Endothelial cell of umbilical vein (primary cell): ENCODE measurements around the gene KY. TPM values are rescaled to one million over a fixed set of nuclear protein-coding genes. Genes with fewer than 3 reads are reported as not detected.

Experiments used
- BruUV-seq: library from RNA; stranded (reverse); fragments of 400-500 nt; replicated peaks from 2 replicates; lab custom pipeline; 2021; lab: Mats Ljungman, UMichigan
- CTCF ChIA-PET: fragments of 300-600, 350-600 bp; sonication (Branson Sonifier 250); formaldehyde crosslinking; loops from one replicate; lab custom pipeline; 2021; ENCODE audit warnings: antibody characterized with exemption, inconsistent platforms; lab: Charles Lee
- POLR2A ChIA-PET: fragments of 300-600, 350-600 bp; sonication (Branson Sonifier 250); formaldehyde crosslinking; loops from one replicate; lab custom pipeline; 2021; ENCODE audit warnings: antibody characterized with exemption, inconsistent platforms; lab: Charles Lee
- DNase-seq: peaks from one replicate; pipeline ENCODE4 v3.0.0-alpha.2; 2011; ENCODE audit warnings: low read depth, low spot score
- FAIRE-seq: peaks from 2 replicates; lab custom pipeline; 2011; peaks lifted over from hg19 to GRCh38; lab: Jason Lieb, UNC
- H2AFZ ChIP-seq: 2 replicates; pipeline ENCODE4 v1.6.0; 2012; ENCODE audit warnings: low read depth, low read length, control low read depth, inconsistent platforms
- H3K27ac ChIP-seq: 2 replicates; pipeline ENCODE4 v1.5.1; 2011; ENCODE audit warnings: low read depth, mild to moderate bottlenecking, control low read depth, low read length, moderate library complexity; ENCODE audit not compliant: insufficient read depth
- H3K27me3 ChIP-seq, 2 experiments: 2 replicates each; pipeline versions ENCODE4 v1.6.0 to v1.6.1; 2011; ENCODE audit warnings: low read length in 2 of 2, mixed read lengths in 1 of 2; ENCODE audit not compliant: control insufficient read depth in 2 of 2, insufficient read depth in 2 of 2
- H3K36me3 ChIP-seq, 2 experiments: 2 replicates in 1 of 2; 3 replicates in 1 of 2; pipeline ENCODE4 v1.5.1; 2011; ENCODE audit warnings: low read length in 2 of 2, mild to moderate bottlenecking in 1 of 2, moderate library complexity in 1 of 2; ENCODE audit not compliant: control insufficient read depth in 2 of 2, insufficient read depth in 2 of 2; ENCODE audit errors: extremely low read depth in 1 of 2
- H3K4me1 ChIP-seq: 3 replicates; pipeline ENCODE4 v1.5.1; 2011; ENCODE audit warnings: mild to moderate bottlenecking, low read length; ENCODE audit not compliant: control insufficient read depth, insufficient read depth; ENCODE audit errors: extremely low read depth
- H3K4me2 ChIP-seq: 2 replicates; pipeline ENCODE4 v1.6.1; 2011; ENCODE audit warnings: low read length, control low read depth, mixed read lengths; ENCODE audit not compliant: insufficient read depth
- H3K4me3 ChIP-seq, 3 experiments: fragments of 200-600 bp in 1 of 3; sonication (generic), shearing (Covaris generic) in 1 of 3; replicated peaks in 1 of 3; 2 replicates each; pipeline ENCODE4 v1.5.1; 2011 to 2016; ENCODE audit warnings: control low read depth in 3 of 3, low read length in 3 of 3, mild to moderate bottlenecking in 2 of 3, inconsistent platforms in 1 of 3, low read depth in 1 of 3, moderate library complexity in 1 of 3; ENCODE audit not compliant: insufficient read depth in 1 of 3
- H3K79me2 ChIP-seq: 2 replicates; pipeline ENCODE4 v1.6.0; 2012; ENCODE audit warnings: low read length, inconsistent platforms; ENCODE audit not compliant: control insufficient read depth, insufficient read depth
- H3K9ac ChIP-seq: replicated peaks from 2 replicates; pipeline ENCODE3; 2011; ENCODE audit warnings: low read length, control low read depth; ENCODE audit not compliant: insufficient read depth; ENCODE audit errors: extremely low read depth
- H3K9me1 ChIP-seq: replicated peaks from 3 replicates; pipeline ENCODE4 v1.6.0; 2011; ENCODE audit warnings: mild to moderate bottlenecking, low read length; ENCODE audit not compliant: control insufficient read depth, insufficient read depth; ENCODE audit errors: extremely low read depth
- H3K9me3 ChIP-seq: replicated peaks from 2 replicates; pipeline ENCODE4 v1.5.1; 2012; ENCODE audit warnings: low read length, inconsistent platforms; ENCODE audit not compliant: control insufficient read depth, insufficient read depth
- H4K20me1 ChIP-seq: replicated peaks from 2 replicates; pipeline ENCODE3; 2011; ENCODE audit warnings: mild to moderate bottlenecking, low read length; ENCODE audit not compliant: control insufficient read depth, insufficient read depth; ENCODE audit errors: extremely low read depth
- CTCF ChIP-seq, 2 donors: IDR thresholded peaks; 1 replicate in 1 of 2; 2 replicates in 1 of 2; pipeline ENCODE4 v1.5.1; 2011; ENCODE audit warnings: low read length in 2 of 2, mild to moderate bottlenecking in 2 of 2, moderate library complexity in 2 of 2, control low read depth in 1 of 2, inconsistent platforms in 1 of 2, low read depth in 1 of 2; ENCODE audit not compliant: insufficient read depth in 1 of 2; ENCODE audit errors: extremely low read depth in 1 of 2
- EZH2 ChIP-seq: IDR thresholded peaks from 2 replicates; pipeline ENCODE4 v1.6.1; 2012; ENCODE audit warnings: borderline replicate concordance, low read depth, mild to moderate bottlenecking, moderate library complexity, low read length, inconsistent platforms; ENCODE audit not compliant: severe bottlenecking
- FOS ChIP-seq: IDR thresholded peaks from 2 replicates; pipeline ENCODE4 v1.6.1; 2011; ENCODE audit warnings: mild to moderate bottlenecking, low read length, moderate library complexity, borderline replicate concordance; ENCODE audit not compliant: insufficient read depth
- GATA2 ChIP-seq: IDR thresholded peaks from 2 replicates; pipeline ENCODE4 v1.7.0; 2011; ENCODE audit warnings: low read depth, mild to moderate bottlenecking, moderate library complexity, mixed read lengths, low read length; ENCODE audit not compliant: insufficient read length, insufficient read depth
- JUN ChIP-seq: IDR thresholded peaks from 2 replicates; pipeline ENCODE4 v1.6.1; 2011; ENCODE audit warnings: borderline replicate concordance, low read depth; ENCODE audit not compliant: insufficient read length, insufficient read depth
- MYC ChIP-seq: IDR thresholded peaks from one replicate; pipeline ENCODE4 v1.6.1; 2011; ENCODE audit warnings: mild to moderate bottlenecking, low read depth, low read length
- POLR2A ChIP-seq: IDR thresholded peaks from 2 replicates; pipeline ENCODE4 v1.6.1; 2012; ENCODE audit warnings: low read depth, mild to moderate bottlenecking, control low read depth, low read length
- POLR2AphosphoS5 ChIP-seq: IDR thresholded peaks from 2 replicates; pipeline ENCODE4 v1.6.1; 2012; ENCODE audit warnings: low read depth, mild to moderate bottlenecking, control low read depth, low read length, moderate library complexity; ENCODE audit not compliant: insufficient read depth
- dilution Hi-C: fragments of 300-500 bp; cut with MboI; formaldehyde crosslinking; loops from one replicate; pipeline ENCODE4 v1.15.0; 2019; ENCODE audit warnings: low sequenced_read_pairs; ENCODE audit not compliant: extremely low pct_ligation_motif_present
- intact Hi-C: fragments of 100-400 bp; cut with micrococcal nuclease; formaldehyde crosslinking; loops from one replicate; pipeline ENCODE4 v1.10.0; 2022
- polyA plus RNA-seq, 4 experiments: library from polyadenylated mRNA; depleted of rRNA in 3 of 4; stranded (reverse) in 3 of 4; unstranded in 1 of 4; fragments of >200 nt; gene quantifications; 2 replicates each; pipeline versions ENCODE4 v1.2.1 to v1.2.3, GENCODE V29; 2011 to 2012; ENCODE audit warnings: missing spikeins in 1 of 4
- total RNA-seq: library from RNA; stranded (reverse); gene quantifications from 2 replicates; pipeline ENCODE4 v1.2.3, GENCODE V29; 2021
- TF ChIP-seq, protein P1 (sequence below): IDR thresholded peaks from 2 replicates; pipeline ENCODE4 v1.6.1; 2011; ENCODE audit not compliant: insufficient read depth, insufficient read length

Gene KY
- total and polyA plus RNA-seq, 2 donors (not counting 3 experiments of a cell fraction or from before 2014, with no cell fraction given) = not detected

DNA sequence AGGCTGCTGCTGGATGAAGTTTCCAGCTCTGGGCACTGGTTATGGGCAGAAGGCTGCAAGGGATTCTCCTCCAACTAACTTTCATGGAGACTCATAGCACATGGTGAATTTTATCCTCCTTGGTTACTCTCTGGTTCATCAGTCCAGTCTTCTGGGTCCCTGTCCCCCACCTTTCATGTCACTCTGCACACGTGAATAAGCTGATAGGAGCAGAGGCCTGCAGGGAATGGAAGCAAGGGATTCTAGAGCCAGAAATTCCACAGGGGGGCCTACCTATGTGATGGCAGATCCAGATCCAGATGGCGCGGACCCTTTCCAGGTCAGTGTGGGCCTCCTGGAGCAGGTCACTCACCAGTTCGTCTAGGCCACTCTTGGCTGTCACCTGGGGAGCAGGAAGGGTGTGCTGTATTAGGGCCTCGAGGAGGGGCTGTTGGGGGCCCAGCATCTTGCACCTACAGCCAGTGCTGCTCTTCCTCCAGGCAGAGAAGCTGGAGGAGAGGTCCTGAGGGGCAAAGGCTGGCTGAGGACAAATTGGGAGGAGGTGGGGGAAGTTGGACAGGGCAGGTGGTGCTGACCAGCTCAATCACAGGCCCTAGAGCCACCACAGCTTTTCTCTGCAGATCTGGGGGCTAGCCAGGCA is 30.2 kb downstream of the KY start:
- no TSS peak for BruUV-seq
- ChIA-PET CTCF (interaction anchor here (0.7 kb wide), 1 partner anchor 20 kb away, joined by 3 read pairs; no protein-coding TSS in a partner anchor), POLR2A (no interaction called here)

More for the DNA sequence above, 30.2 kb downstream of the KY start:
- Histone ChIP-seq H3K9me3 (no peaks in the 10 kb centered on the region), H3K4me3 (no peak overlapping the region), H3K27ac (no peak overlapping the region), H3K79me2 (no peaks in the 10 kb centered on the region), H3K27me3 (no peaks in the 10 kb centered on the region), H4K20me1 (no peaks in the 10 kb centered on the region), H3K36me3 (no peaks in the 10 kb centered on the region), H3K9ac (no peak overlapping the region), H3K4me2 (no peak overlapping the region), H3K9me1 (no peaks in the 10 kb centered on the region), H2AFZ (no peak overlapping the region), H3K4me1 (no peaks in the 10 kb centered on the region)
- FAIRE-seq (no peak), DNase-seq (no peak)
- dilution Hi-C loops = no loop called here
- intact Hi-C loops = no loop called here
- no peak for TF ChIP-seq FOS
- TF ChIP-seq, protein P1, sequence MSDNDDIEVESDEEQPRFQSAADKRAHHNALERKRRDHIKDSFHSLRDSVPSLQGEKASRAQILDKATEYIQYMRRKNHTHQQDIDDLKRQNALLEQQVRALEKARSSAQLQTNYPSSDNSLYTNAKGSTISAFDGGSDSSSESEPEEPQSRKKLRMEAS = no peak
- TF ChIP-seq POLR2A = no peak
- no peak for TF ChIP-seq POLR2AphosphoS5
- no peak for TF ChIP-seq JUN
- no peak for TF ChIP-seq MYC
- TF ChIP-seq EZH2 = no peak
- no peak for TF ChIP-seq CTCF (IDR thresholded peaks at IDR 0.05; ENCODE audit: extremely low read depth in 1 of 2, insufficient read depth in 1 of 2, low read depth in 1 of 2, low read length in 2 of 2)
- no peak for TF ChIP-seq GATA2
